Left ventricle myocardium superior (tissue), 1 donor: ENCODE measurements around the gene LRRC45. TPM values are rescaled to one million over a fixed set of nuclear protein-coding genes. Genes with fewer than 3 reads are reported as not detected.
A peak's percentile ranks its signal among the peaks of the same experiment; 100 is the strongest.

Source experiments
- ATAC-seq: fragments of 200-7000 bp; cut with Tn5 transposase; one replicate; pipeline ENCODE4 v1.9.1; 2020; ENCODE audit warnings: mild to moderate bottlenecking, moderate library complexity
- DNase-seq: peaks from one replicate; pipeline ENCODE4 v3.0.0-alpha.2; 2020
- intact Hi-C: fragments of 100-400 bp; cut with micrococcal nuclease; formaldehyde crosslinking; loops from one replicate; pipeline ENCODE4 v1.11.0; 2022
- total RNA-seq: library from RNA; stranded (reverse); fragmentation: NEBNext Ultra II Directional; extraction: Animal tissue kit (Norgen Biotek cat#: 25700); gene quantifications from one replicate; pipeline ENCODE4 v1.2.1, GENCODE V29; 2021
- donor health status: DM: no; HTN: yes; CAD: no; lungs with severe emphysema.

Gene LRRC45
- total RNA-seq, 1 donor from 2014 or later: 6.3 TPM

GRCh38 chr17:82016061-82016874, 6.8 kb upstream of the LRRC45 start:
- no peak for ATAC-seq
- DNase-seq: no peak
- intact Hi-C loops: no loop called here

DNA sequence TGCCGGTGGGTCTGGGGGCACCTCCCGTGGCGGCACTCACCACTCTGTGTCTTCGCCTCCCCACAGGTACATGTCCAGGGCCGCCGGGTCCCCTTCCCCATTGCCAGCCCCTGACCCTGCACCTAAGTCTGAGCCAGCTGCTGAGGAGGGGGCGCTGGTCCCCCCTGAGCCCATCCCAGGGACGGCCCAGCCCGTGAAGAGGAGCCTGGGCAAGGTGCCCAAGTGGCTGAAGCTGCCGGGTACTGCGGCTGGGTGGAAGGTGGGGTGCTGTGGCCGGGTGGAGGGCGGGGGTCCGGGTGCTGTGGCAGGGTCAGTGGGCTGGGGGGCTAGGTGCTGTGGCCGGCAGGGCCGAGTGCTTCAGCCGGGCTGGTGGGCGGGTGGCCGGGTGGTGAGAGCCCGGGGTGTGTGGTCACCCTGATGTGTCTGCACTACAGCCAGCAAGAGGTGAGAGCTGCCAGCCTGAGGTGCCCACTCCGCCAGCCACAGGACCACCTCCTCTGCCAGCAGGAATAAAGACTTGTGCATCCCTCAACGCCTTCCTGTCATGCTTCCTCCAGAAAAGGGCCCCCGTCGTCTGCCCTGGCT, 6.1 kb upstream of the LRRC45 start:
- intact Hi-C loops: no loop called here
- DNase-seq (no peak), ATAC-seq (no peak)

GRCh38 chr17:82017612-82018151, 5.4 kb upstream of the LRRC45 start:
- no peak for ATAC-seq
- intact Hi-C loops: no loop called here
- DNase-seq: no peak

GRCh38 chr17:82018152-82018988, 4.7 kb upstream of the LRRC45 start:
- ATAC-seq: no peak
- DNase-seq: no peak
- intact Hi-C loops: no loop called here

DNA sequence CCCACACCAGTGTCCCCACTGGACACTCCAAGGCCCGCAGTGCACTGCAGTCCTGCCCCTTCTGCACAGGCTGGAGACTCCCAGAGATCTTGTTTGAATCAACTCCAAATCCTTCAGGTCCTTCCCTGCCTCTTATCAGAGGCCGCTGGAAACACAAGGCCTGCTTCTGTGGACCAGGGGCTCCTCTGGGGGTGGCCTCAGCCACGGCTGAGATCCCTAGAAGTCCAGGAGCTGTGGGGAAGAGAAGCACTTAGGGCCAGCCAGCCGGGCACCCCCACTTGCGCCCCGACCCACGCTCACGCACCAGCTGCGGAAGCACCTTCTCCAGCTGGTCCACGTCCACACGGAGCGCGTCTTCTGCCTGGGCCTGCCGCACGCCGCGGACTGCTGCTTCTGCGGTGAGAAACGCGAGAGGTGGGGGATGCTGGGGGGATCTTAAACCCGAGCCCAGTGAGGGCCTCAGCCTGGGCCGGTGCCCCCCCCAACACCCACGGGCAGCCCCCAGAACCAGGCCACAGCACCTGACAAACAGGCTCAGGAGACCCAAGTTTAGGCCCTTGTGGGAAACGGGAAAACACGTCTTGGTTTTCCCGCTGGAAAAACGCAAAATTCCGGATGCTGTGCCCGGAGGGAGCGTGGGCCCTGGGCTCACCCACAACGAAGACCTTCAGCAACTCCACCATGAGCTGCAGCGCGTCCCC, 4.0 kb upstream of the LRRC45 start:
- ATAC-seq: no peak
- intact Hi-C loops: no loop called here
- no peak for DNase-seq

- intact Hi-C loops: loop anchor here (10.0 kb wide), 1 partner anchor 65 kb away; no protein-coding TSS in a partner anchor
- ATAC-seq: no peak
- peak; percentile 75 for DNase-seq
Observed at GRCh38 chr17:82019690-82020571, 3.2 kb upstream of the LRRC45 start.

- DNase-seq (no peak), ATAC-seq (no peak)
- intact Hi-C loops: loop anchor here (10.0 kb wide), 1 partner anchor 66 kb away; no protein-coding TSS in a partner anchor
Observed at GRCh38 chr17:82020572-82021106, 2.5 kb upstream of the LRRC45 start.

GRCh38 chr17:82021107-82021899, 1.8 kb upstream of the LRRC45 start:
- intact Hi-C loops: loop anchor here (10.0 kb wide), 1 partner anchor 67 kb away; no protein-coding TSS in a partner anchor
- peak; percentile 86 for DNase-seq
- ATAC-seq: peak; percentile 31

GRCh38 chr17:82021900-82022309, 1.2 kb upstream of the LRRC45 start:
- intact Hi-C loops: loop anchor here (10.0 kb wide), 1 partner anchor 67 kb away; no protein-coding TSS in a partner anchor
- no peak for ATAC-seq
- no peak for DNase-seq

- DNase-seq (no peak), ATAC-seq (no peak)
- intact Hi-C loops: loop anchor here (10.0 kb wide), 1 partner anchor 68 kb away; no protein-coding TSS in a partner anchor
Observed at GRCh38 chr17:82022310-82022980, 660 bp upstream of the LRRC45 start, which contains the start of gene CENPX. Gene CENPX (minus strand): TSS chr17:82022878. CDS start chr17:82022861, 17 bp downstream.

DNA sequence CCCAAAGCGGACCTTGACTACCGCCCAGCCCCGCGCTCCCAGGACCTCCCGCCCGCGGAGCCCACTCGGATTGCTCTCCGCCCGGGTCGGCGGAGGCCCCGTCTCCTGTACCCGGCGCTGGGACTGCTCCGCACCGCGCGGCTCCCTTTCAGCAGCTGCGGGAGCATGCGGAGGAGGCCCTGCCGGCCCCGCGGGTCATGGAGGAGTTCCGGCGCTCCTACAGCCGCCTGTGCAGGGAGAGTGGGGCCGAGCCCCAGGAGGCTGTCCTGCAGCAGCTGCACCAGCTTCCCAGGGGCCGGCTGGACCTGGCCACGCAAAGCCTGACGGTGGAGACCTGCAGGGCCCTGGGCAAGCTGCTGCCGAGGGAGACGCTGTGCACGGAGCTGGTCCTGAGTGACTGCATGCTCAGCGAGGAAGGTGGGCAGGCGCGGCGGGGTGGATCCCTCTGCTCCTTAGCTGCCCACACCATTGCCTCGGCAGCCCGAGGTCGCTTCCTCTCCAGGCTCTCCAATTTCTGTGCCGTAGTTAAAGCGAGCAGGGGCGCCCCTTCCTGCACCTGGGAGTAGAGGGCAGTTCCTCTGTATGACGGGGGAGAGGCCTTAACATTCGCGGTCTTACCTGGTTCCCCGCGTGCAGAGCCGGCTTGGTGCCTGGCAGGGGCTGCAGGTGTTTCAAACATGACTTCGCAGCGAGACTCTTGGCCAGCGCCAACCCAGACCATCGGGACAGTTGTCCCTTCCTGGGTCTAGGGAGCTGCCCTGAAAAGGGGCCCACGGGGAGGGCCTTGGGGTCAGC, 539 bp downstream of the LRRC45 start:
- DNase-seq (no peak), ATAC-seq (peak; percentile 0)
- intact Hi-C loops: loop anchor here (10.0 kb wide), 1 partner anchor 69 kb away; no protein-coding TSS in a partner anchor

- DNase-seq: no peak
- no peak for ATAC-seq
- intact Hi-C loops: loop anchor here (10.0 kb wide), 1 partner anchor 70 kb away; no protein-coding TSS in a partner anchor
Observed at GRCh38 chr17:82024859-82025258, 1.8 kb downstream of the LRRC45 start.

- ATAC-seq: no peak
- no peak for DNase-seq
- intact Hi-C loops: loop anchor here (10.0 kb wide), 1 partner anchor 71 kb away; no protein-coding TSS in a partner anchor
Observed at GRCh38 chr17:82025401-82026107, 2.4 kb downstream of the LRRC45 start.

GRCh38 chr17:82028246-82028645, 5.1 kb downstream of the LRRC45 start:
- ATAC-seq (no peak), DNase-seq (no peak)
- intact Hi-C loops: loop anchor here (10.0 kb wide), 1 partner anchor 73 kb away; no protein-coding TSS in a partner anchor
